ENCODE data around the gene SLIT1.

- no peak for TF ChIP-seq SP1 (IDR thresholded peaks at IDR 0.05)
- no peak for TF ChIP-seq BHLHE40 (IDR thresholded peaks at IDR 0.05; ENCODE audit: borderline replicate concordance)
- no peak for TF ChIP-seq FOXM1 (IDR thresholded peaks at IDR 0.05; ENCODE audit: borderline replicate concordance)
- TF ChIP-seq SUZ12 (IDR thresholded peaks at IDR 0.05), result no peak
- TF ChIP-seq FOXA1 (IDR thresholded peaks at IDR 0.05), result no peak
Measured at GRCh38 chr10:97072851-97073665, 112.7 kb downstream of the SLIT1 start.
